Fibroblast of skin of left quadriceps (primary cell): Measurements from ENCODE around the gene HIBADH.
"Not testable (repeated sequence)": the region's sequence is repeated elsewhere in the genome, so short reads cannot be mapped to it uniquely, and the experiment has no call there.

Experiments
- DNase-seq, 2 experiments: peaks; one replicate each; pipeline ENCODE4 v3.0.0-alpha.2; 2013; ENCODE audit warnings: low read depth in 2 of 2

HIBADH gene

GRCh38 chr7:27602766-27603165, 59.9 kb downstream of the HIBADH start:
- no peak for DNase-seq

- DNase-seq = no peak
These were observed 61.5 kb downstream of the HIBADH start for GRCh38 chr7:27601217-27601616.

DNA sequence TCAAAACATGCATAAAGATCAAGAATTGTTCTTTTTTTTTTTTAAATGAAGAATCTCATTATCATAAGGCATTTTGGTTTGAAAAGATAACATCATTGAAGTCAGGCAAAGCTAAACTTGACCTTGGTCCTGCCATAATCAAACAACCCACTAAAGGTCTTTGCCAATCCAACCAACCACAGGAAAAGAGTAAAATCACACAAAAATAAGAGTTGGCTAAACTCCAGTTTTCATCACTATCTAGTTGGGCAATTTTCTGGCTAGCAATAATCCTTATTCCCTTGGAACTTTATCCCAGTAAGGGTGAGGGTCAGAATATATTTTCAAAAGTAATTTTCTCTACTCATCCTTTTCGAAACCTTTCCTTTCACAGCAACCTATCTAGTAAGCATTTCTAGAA, 62.4 kb downstream of the HIBADH start:
- no peak for DNase-seq

DNA sequence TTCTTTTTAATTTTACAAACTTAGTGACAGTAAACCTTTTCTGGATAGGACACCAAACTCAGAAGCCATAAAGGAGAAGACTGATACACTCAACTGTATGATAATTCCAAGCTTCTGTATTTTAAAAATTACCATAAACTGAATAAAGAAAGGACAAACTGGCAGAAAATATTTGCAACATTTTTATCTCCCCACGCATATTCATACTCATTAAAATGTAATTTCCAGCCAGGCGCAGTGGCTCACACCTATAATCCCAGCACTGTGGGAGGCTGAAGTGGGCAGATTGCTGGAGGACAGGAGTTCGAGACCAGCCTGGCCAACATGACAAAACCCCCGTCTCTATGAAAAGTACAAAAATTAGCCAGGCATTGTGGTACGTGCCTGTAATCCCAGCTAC, 67.7 kb downstream of the HIBADH start:
- DNase-seq = no peak

GRCh38 chr7:27593226-27593625, 69.5 kb downstream of the HIBADH start:
- no peak for DNase-seq

GRCh38 chr7:27590416-27590815, 72.3 kb downstream of the HIBADH start:
- no peak for DNase-seq

DNA sequence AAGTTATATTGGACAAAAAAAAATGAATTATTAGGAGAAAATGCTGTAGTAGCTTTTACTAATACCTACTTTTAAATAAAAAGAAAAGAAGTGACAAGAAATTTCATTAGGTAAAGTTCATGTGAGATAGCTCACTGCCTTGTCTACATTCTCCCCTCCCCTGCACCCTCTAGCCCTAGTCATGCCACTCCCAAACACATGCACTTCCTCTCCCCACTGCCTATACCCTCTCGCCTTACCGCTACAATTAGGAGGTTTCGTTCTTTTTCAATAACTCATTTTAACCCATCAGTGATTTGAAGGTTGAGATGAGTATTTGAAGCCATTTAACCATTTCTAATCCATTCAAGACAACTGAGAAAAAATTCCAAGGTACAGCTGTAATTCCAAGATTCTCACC, 75.3 kb downstream of the HIBADH start:
- DNase-seq = no peak

- no peak for DNase-seq
These were observed 75.9 kb downstream of the HIBADH start for GRCh38 chr7:27586825-27587224.

DNA sequence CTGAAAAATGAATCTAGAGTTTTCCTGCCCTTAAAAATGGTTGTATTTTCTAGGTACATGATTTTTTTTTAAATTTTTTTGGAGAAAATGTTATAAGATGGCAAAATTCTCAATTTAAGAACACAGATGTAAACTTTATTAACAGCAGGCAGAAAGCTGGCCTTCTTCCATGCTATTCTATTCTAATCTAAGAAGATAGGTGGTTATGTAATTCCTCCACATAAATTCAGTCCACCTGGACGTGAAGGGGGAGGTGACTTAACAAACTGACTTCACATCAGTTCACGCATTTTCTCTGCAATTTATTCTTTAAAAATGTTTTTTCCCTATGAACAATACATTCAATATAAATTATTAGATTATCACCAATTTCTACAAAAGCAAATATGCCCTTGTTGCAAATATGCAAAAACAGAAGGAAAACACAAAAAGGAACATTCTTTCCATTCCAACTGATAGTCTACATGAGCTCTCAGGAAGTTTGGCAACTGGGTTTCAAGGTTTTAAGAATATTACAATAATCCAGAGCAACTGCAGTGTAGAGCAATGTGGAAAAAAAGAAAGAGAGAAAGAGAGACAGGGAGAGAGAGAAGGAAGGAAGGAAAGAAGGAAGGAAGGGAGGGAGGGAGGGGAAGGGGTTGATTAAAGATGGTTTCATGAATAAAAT, 76.8 kb downstream of the HIBADH start:
- no peak for DNase-seq

- DNase-seq = no peak
These were observed 80.8 kb downstream of the HIBADH start for GRCh38 chr7:27581906-27582305.

GRCh38 chr7:27581119-27581518, 81.6 kb downstream of the HIBADH start:
- DNase-seq = no peak

- DNase-seq = no peak
These were observed 83.1 kb downstream of the HIBADH start for GRCh38 chr7:27579565-27579964.

DNA sequence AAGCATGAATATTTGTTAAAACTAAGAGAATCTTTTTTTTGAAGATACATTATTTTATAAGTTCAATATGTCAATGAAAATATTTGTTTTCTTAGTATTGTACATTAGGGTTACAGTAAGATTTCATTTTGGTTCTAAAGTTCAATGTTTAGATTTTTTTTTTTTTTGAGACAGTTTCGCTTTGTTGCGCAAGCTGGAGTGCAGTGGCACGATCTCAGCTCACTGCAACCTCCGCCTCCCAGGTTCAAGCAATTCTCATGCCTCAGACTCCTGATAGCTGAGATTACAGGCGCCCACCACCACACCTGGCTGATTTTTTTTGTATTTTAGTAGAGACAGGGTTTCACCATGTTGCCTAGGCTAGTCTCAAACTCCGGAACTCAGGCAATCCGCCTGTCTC, 84.5 kb downstream of the HIBADH start:
- DNase-seq = not testable (repeated sequence)

- peak; percentile 16 to 25 for DNase-seq
These were observed 86.2 kb downstream of the HIBADH start for GRCh38 chr7:27576360-27576944.

DNA sequence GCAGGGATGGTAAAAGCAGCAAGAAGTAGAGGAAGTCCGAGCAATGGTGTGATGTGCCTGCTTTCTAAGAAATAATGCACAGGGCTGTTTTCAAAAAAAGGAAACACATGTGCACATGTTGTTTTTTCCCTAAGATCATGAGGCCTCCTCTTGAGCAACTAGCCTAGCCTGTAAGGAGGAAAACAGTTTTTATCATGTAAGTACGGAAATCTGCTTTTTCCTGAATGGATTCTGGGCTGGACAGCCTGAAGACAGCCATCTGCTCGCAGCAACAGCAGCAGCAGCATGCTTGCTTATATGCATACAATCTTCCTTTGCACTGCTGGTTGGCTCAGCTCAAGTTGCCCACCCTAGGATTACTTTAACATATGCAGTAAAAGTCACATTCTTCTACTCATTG, 87.1 kb downstream of the HIBADH start:
- DNase-seq = no peak

- DNase-seq = no peak
These were observed 93.6 kb downstream of the HIBADH start for GRCh38 chr7:27569106-27569505.

GRCh38 chr7:27567266-27567665, 95.4 kb downstream of the HIBADH start:
- DNase-seq = no peak

DNA sequence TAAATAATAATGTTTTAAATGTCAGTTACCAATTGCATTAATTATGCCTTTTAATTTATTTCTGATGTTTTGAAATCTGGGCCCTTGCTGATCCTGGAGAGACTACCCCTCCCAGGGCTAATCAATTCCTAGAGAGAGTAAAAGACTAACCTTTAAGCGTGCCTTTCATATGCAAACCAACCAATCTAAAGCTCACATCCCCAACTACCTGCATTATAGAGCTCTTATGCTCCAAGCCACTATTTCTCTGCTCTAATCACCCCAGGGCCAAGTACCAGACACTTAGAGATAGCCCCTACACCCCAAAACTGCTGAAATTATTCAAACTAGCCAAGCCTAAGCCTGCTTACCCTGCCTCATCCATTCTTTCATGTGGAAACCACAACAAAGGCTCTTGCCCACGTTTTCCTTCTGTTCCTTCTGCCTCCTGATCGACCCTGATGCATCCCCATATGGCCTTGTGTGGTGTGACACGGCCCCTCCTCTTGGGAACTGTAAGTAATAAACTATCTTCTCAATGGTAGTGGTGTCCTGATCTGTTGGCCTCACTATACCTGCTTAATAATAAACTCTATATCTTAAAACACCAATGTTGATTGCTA, 97.7 kb downstream of the HIBADH start:
- no peak for DNase-seq

DNA sequence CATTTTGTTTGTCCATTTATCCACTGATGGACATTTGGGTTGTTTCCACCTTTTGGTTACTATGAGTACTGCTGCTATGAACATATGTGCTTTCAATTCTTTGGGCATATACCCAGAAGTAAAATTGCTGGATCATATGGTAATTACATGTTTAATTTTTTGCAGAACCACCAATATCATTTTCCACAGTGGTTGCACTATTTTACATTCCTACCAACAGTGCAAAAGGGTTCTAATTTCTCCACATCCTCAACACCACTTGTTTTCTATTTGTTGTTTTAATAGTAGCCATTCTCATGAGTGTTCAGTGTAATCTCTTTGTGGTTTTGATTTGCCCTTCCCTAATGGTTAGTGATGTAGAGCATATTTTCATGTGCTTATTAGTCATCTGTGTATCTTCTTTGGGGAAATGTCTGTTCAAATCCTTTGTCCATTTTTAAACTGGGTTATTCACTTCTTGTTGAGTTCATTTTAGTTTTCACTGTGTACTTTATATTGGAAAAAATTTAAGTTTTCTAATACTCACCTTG, 101.9 kb downstream of the HIBADH start:
- peak; percentile 41 to 49 for DNase-seq

DNA sequence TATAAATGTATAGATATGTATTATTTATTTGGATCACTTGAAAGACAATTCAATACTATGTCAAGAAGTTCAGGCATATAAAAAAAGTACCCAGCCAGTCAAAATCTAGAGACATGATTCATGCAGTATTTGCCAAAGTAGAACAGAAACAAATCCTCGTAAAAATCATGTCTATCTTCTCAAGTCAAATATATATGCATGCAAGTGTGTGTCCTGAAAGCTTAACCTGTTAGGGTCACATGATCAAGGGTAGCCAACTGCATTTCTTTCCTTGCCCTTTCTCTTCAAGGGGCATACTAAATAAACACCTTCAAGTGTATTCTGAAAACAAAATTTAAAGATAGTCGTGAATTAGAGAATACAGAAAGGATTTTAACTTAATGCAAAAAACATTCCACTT, 107.0 kb downstream of the HIBADH start:
- no peak for DNase-seq

- DNase-seq = no peak
These were observed 107.9 kb downstream of the HIBADH start for GRCh38 chr7:27554826-27555225.

- no peak for DNase-seq
These were observed 109.4 kb downstream of the HIBADH start for GRCh38 chr7:27553273-27553672.

DNA sequence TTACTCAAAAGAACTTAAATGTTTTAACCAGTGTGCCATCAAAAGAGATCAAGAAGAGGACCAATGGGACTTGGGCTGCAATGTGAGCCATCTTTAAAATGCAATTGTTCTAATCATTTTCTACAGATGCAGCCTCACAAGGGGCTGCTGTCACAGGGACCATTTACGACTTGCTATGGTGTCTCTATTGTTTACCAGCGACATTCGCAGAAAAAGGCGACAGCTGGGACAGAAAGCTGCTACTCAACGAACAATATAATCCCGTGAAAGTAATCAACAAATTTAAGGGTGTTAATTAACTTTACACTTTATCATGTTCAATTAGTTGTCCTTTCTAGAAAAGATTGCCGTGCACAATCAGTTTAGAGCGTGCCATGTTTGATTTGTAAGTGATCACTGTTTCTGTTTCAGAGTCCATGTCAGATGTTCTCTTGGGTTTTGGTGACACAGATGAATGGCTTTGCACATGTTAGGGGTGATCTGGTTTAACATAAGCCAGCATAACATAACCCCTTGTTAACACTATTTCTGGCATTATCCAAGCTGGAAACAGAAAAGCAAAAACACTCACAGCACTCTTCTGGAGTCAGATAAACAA, 110.8 kb downstream of the HIBADH start:
- DNase-seq = no peak
